SK-N-DZ (cell line): ENCODE data around the gene TRMO.

Experiments used
- DNase-seq: peaks from one replicate; pipeline ENCODE4 v3.0.0-alpha.2; 2015; ENCODE audit warnings: low spot score
- small RNA-seq, 2 experiments: library from RNA; depleted of rRNA; stranded (forward); fragments of <200 nt; gene quantifications; one replicate each; pipeline ENCODE3, GENCODE V24; 2014

Gene TRMO

GRCh38 chr9:97860451-97861147, 61.7 kb downstream of the TRMO start:
- DNase-seq: no peak

GRCh38 chr9:97859346-97859745, 63.0 kb downstream of the TRMO start:
- no peak for DNase-seq

DNA sequence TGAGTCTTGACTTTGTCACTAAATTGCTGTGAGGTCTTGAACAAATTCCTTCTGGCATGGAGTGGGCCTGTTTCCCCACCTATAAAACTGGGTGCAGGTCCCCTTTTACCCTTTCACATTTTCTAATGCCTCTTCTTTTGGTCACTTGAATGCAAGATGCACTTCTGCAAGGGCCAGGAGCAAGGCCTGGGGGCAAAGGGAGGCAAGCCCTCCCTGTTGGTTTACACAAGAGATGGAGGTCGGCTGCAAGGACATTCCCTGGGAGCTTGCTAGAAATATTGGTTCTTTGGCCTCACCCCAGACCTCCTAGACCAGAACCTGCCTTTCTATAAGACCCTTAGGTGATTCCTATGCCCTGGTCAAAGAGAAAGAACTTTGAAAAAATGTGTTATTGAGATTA, 63.5 kb downstream of the TRMO start:
- DNase-seq: no peak

GRCh38 chr9:97858393-97858713, 63.9 kb downstream of the TRMO start:
- DNase-seq: no peak

DNA sequence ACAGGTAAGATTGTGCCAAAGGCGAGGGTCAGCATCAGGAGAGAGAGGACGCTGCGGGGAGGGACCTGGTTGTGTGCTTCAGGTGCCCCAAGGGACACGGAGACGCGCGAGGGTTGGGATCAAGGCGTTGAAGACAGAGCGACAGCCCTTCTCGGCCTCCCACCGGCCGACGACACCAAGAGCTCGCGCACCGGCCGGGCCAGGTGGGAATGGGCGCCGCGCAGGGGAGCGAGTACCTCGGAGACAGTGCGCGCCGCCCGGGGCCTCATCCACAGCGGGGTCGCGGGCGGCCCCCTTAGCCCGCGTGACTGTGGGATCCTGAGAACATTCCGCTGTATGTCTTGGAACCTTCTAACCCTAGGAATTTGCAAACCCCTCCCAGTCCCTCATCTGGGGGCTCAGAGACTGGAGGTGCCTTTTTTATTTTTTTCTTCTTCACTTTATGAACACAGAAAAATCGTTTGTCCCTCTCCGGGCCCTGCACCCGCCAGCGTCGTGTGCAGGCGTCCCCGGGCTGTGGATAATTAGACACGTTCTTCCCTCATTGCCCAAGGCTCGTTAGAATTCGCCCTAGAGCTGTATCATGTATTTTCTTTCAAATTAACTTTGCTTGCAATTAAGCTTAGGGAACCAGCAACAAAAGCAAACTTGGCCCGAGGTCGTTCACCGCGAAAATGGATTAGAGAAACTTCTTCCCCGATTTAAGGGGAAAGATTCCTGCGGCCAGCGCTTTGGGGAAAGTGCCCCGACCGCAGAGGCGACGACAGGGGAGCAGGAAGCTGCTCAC, 64.5 kb downstream of the TRMO start:
- no peak for DNase-seq

- no peak for DNase-seq
Measured at GRCh38 chr9:97856857-97857605, 65.3 kb downstream of the TRMO start.

GRCh38 chr9:97855899-97856298, 66.4 kb downstream of the TRMO start:
- DNase-seq: no peak

GRCh38 chr9:97855486-97855875, 66.8 kb downstream of the TRMO start:
- DNase-seq: no peak

GRCh38 chr9:97854696-97855485, 67.4 kb downstream of the TRMO start:
- no peak for DNase-seq

Small RNA genes within 50 kb of the gene (small RNA-seq; reads per million reads assigned to genes)
- 0 reads per million in 2 experiments for gene RF00019
